Measurements from ENCODE around the gene TBC1D9B.

- TF ChIP-seq POLR2A (IDR thresholded peaks at IDR 0.05) (no peak), CTCF (IDR thresholded peaks at IDR 0.05 in 4 of 5, conservative IDR thresholded peaks at IDR 0.05 in 1 of 5) (no peak)
These were observed 47.4 kb upstream of the TBC1D9B start for GRCh38 chr5:179955062-179955461.

All from gastrocnemius medialis (tissue), 4 donors.